GM12878 (cell line): ENCODE data around the gene RAB3A. TPM values are rescaled to one million over a fixed set of nuclear protein-coding genes. Genes with fewer than 3 reads are reported as not detected.

Source experiments
- BCL11A ChIP-seq: IDR thresholded peaks from 2 replicates; pipeline ENCODE4 v1.6.1; 2011; ENCODE audit warnings: low read depth, low read length
- BMI1 ChIP-seq: fragments of 450-650 bp; IDR thresholded peaks from 2 replicates; pipeline ENCODE4 v1.6.1; 2016; ENCODE audit warnings: mild to moderate bottlenecking, moderate library complexity, borderline replicate concordance
- BRCA1 ChIP-seq: IDR thresholded peaks from 2 replicates; pipeline ENCODE4 v1.6.1; 2011; ENCODE audit warnings: low read depth, low read length, improper control_type of control experiment
- CREM ChIP-seq: IDR thresholded peaks from 2 replicates; pipeline ENCODE4 v1.6.1; 2014; ENCODE audit warnings: antibody characterized with exemption, low read depth
- EZH2 ChIP-seq: IDR thresholded peaks from 2 replicates; pipeline ENCODE4 v1.6.1; 2012; ENCODE audit warnings: low read depth, mild to moderate bottlenecking, control low read depth, inconsistent platforms, low read length, borderline replicate concordance; ENCODE audit not compliant: control insufficient read depth
- JUND ChIP-seq: IDR thresholded peaks from 2 replicates; pipeline ENCODE4 v1.6.1; 2012; ENCODE audit warnings: low read depth, mild to moderate bottlenecking, low read length, improper control_type of control experiment, moderate library complexity
- KDM1A ChIP-seq: fragments of 200-600 bp; sonication (generic); IDR thresholded peaks from 2 replicates; pipeline ENCODE4 v1.6.1; 2016; ENCODE audit warnings: borderline replicate concordance
- MAX ChIP-seq: IDR thresholded peaks from 2 replicates; pipeline ENCODE4 v1.6.1; 2012; ENCODE audit warnings: low read depth, low read length, improper control_type of control experiment
- MEF2A ChIP-seq: IDR thresholded peaks from 2 replicates; pipeline ENCODE4 v1.6.1; 2011; ENCODE audit warnings: low read depth, mild to moderate bottlenecking, low read length, moderate library complexity; ENCODE audit not compliant: insufficient read depth
- MYC ChIP-seq: IDR thresholded peaks from 2 replicates; pipeline ENCODE4 v1.6.1; 2011; ENCODE audit warnings: mild to moderate bottlenecking, low read length, moderate library complexity, inconsistent platforms; ENCODE audit not compliant: insufficient read depth, insufficient replicate concordance, insufficient read length, severe bottlenecking
- NFXL1 ChIP-seq: fragments of 450-650 bp; IDR thresholded peaks from 2 replicates; pipeline ENCODE4 v1.6.1; 2017; ENCODE audit warnings: antibody characterized with exemption, mild to moderate bottlenecking, borderline replicate concordance
- POLR2A ChIP-seq: IDR thresholded peaks from 2 replicates; pipeline ENCODE4 v1.6.1; 2011; ENCODE audit warnings: low read depth, mild to moderate bottlenecking, low read length
- POLR2AphosphoS5 ChIP-seq: IDR thresholded peaks from 2 replicates; pipeline ENCODE4 v1.6.1; 2011; ENCODE audit warnings: mild to moderate bottlenecking, low read length, inconsistent platforms
- RB1 ChIP-seq: fragments of 450-650 bp; formaldehyde crosslinking; IDR thresholded peaks from 2 replicates; pipeline ENCODE4 v1.6.1; 2017; ENCODE audit warnings: mild to moderate bottlenecking, borderline replicate concordance
- SMAD1 ChIP-seq: fragments of 450-650 bp; IDR thresholded peaks from 2 replicates; pipeline ENCODE4 v1.6.1; 2018; ENCODE audit warnings: mild to moderate bottlenecking, low read depth; ENCODE audit not compliant: partially characterized antibody
- SMARCA5 ChIP-seq: fragments of 450-650 bp; IDR thresholded peaks from 2 replicates; pipeline ENCODE4 v1.6.1; 2017; ENCODE audit warnings: mild to moderate bottlenecking
- SPI1 ChIP-seq: IDR thresholded peaks from 2 replicates; pipeline ENCODE4 v1.6.1; 2011; ENCODE audit warnings: low read depth, mild to moderate bottlenecking, low read length, moderate library complexity, borderline replicate concordance; ENCODE audit not compliant: insufficient read depth
- SREBF2 ChIP-seq: IDR thresholded peaks from 2 replicates; pipeline ENCODE4 v1.6.1; 2012; ENCODE audit warnings: mild to moderate bottlenecking, low read length
- SRF ChIP-seq, 2 experiments: IDR thresholded peaks; 2 replicates each; pipeline ENCODE4 v1.6.1; 2011; ENCODE audit warnings: low read depth in 2 of 2, low read length in 2 of 2, mild to moderate bottlenecking in 1 of 2, moderate library complexity in 1 of 2
- TCF3 ChIP-seq: IDR thresholded peaks from 2 replicates; pipeline ENCODE4 v1.6.1; 2012; ENCODE audit warnings: low read depth, mild to moderate bottlenecking, low read length, borderline replicate concordance; ENCODE audit not compliant: insufficient read depth
- USF1 ChIP-seq: IDR thresholded peaks from 2 replicates; pipeline ENCODE4 v1.6.1; 2011; ENCODE audit warnings: borderline replicate concordance, low read depth, mild to moderate bottlenecking, moderate library complexity, mixed read lengths, low read length; ENCODE audit not compliant: insufficient read depth; ENCODE audit errors: extremely low read length
- WRNIP1 ChIP-seq: IDR thresholded peaks from 2 replicates; pipeline ENCODE4 v1.6.1; 2011; ENCODE audit warnings: low read depth, low read length, improper control_type of control experiment, borderline replicate concordance
- ZBTB40 ChIP-seq: fragments of 450-650 bp; IDR thresholded peaks from 2 replicates; pipeline ENCODE4 v1.6.1; 2016; ENCODE audit warnings: mild to moderate bottlenecking, moderate library complexity, borderline replicate concordance
- ZSCAN29 ChIP-seq: fragments of 450-650 bp; IDR thresholded peaks from 2 replicates; pipeline ENCODE4 v1.6.1; 2017; ENCODE audit warnings: mild to moderate bottlenecking, moderate library complexity
- polyA plus RNA-seq, 11 experiments: library from polyadenylated mRNA; depleted of rRNA in 4 of 11; unstranded in 6 of 11; stranded (reverse) in 5 of 11; fragments of >200 nt; fragmentation: Nextera tagmentation in 4 of 11; fragmentation: Illumina TruSeq in 1 of 11; extraction: Ambion mirVana in 4 of 11; extraction: Trizol in 1 of 11; gene quantifications; 1 replicate in 1 of 11; 2 replicates in 10 of 11; pipeline versions ENCODE4 v1.2.1 to v1.2.3, GENCODE V29; 2011 to 2016; ENCODE audit warnings: inconsistent platforms in 2 of 11, missing spikeins in 2 of 11, low read depth in 1 of 11
- total RNA-seq, 4 experiments: library from RNA; depleted of rRNA in 3 of 4; stranded (reverse); fragments of >200 nt in 3 of 4; fragmentation: Illumina TruSeq in 1 of 4; extraction: Trizol in 1 of 4; gene quantifications; 2 replicates each; pipeline versions ENCODE4 v1.2.1 to v1.2.3, GENCODE V29; 2013 to 2021
- TF ChIP-seq, protein P1 (sequence below): IDR thresholded peaks from 2 replicates; pipeline ENCODE4 v1.6.1; 2012; ENCODE audit warnings: low read length, inconsistent platforms

RAB3A gene
- total and polyA plus RNA-seq, 10 of the 15 experiments (the other 5 are each of a cell fraction or from before 2014, with no cell fraction given), result 0.07 to 3.5 (median 1.2) TPM; not detected in 1

GRCh38 chr19:18170714-18171255 lies 33.1 kb downstream of the RAB3A start (continued):
- no peak for TF ChIP-seq ZBTB40
- peak; percentile 66; the same call in 1 of the 2 replicates for TF ChIP-seq SMARCA5
- TF ChIP-seq TCF3, result no peak
- 0 out of 2 replicates have a peak, but pooled peaks have one; percentile 36 for TF ChIP-seq MEF2A
- TF ChIP-seq MYC, result no peak
- no peak for TF ChIP-seq WRNIP1
- no peak; the same call in 1 of the 2 replicates for TF ChIP-seq SPI1
- no peak for TF ChIP-seq SREBF2
- TF ChIP-seq BCL11A, result peak; percentile 68
- TF ChIP-seq BMI1, result no peak
- no peak for TF ChIP-seq USF1
- no peak for TF ChIP-seq BRCA1
- TF ChIP-seq ZSCAN29, result no peak
- TF ChIP-seq EZH2, result no peak
- TF ChIP-seq, protein P1, sequence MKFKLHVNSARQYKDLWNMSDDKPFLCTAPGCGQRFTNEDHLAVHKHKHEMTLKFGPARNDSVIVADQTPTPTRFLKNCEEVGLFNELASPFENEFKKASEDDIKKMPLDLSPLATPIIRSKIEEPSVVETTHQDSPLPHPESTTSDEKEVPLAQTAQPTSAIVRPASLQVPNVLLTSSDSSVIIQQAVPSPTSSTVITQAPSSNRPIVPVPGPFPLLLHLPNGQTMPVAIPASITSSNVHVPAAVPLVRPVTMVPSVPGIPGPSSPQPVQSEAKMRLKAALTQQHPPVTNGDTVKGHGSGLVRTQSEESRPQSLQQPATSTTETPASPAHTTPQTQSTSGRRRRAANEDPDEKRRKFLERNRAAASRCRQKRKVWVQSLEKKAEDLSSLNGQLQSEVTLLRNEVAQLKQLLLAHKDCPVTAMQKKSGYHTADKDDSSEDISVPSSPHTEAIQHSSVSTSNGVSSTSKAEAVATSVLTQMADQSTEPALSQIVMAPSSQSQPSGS, result peak; percentile 75
- TF ChIP-seq POLR2A, result no peak
- no peak; the same call in 1 of the 2 replicates for TF ChIP-seq MAX
- TF ChIP-seq SRF (IDR thresholded peaks at IDR 0.05; ENCODE audit: low read depth in 2 of 2, low read length in 2 of 2), result no peak
- no peak for TF ChIP-seq JUND
- TF ChIP-seq KDM1A, result no peak
- peak; percentile 49; the same call in 1 of the 2 replicates for TF ChIP-seq POLR2AphosphoS5
- TF ChIP-seq CREM, result peak; percentile 47; the same call in 1 of the 2 replicates
- TF ChIP-seq RB1, result peak; percentile 99; the same call in 1 of the 2 replicates
- TF ChIP-seq NFXL1, result no peak
- peak; percentile 89 for TF ChIP-seq SMAD1
